NB4 (cell line): ENCODE measurements around the gene ASXL2.
A peak's percentile ranks its signal among the peaks of the same experiment; 100 is the strongest.
"Not testable (repeated sequence)": the region's sequence is repeated elsewhere in the genome, so short reads cannot be mapped to it uniquely, and the experiment has no call there.

ENCODE experiments used
- DNase-seq: peaks from one replicate; pipeline ENCODE4 v3.0.0; 2010; ENCODE audit warnings: low read depth
- H3K4me3 ChIP-seq: one replicate; pipeline ENCODE4 v1.5.1; 2011; ENCODE audit warnings: mild to moderate bottlenecking, low read depth, low read length, moderate library complexity
- CTCF ChIP-seq: IDR thresholded peaks from one replicate; pipeline ENCODE4 v1.5.1; 2012; ENCODE audit warnings: low read depth, low read length
- MAX ChIP-seq: IDR thresholded peaks from 2 replicates; pipeline ENCODE4 v1.6.1; 2011; ENCODE audit warnings: low read depth, low read length
- MYC ChIP-seq: IDR thresholded peaks from 2 replicates; pipeline ENCODE4 v1.6.1; 2011; ENCODE audit warnings: low read depth, low read length
- POLR2A ChIP-seq: IDR thresholded peaks from 2 replicates; pipeline ENCODE4 v1.6.1; 2011; ENCODE audit warnings: mild to moderate bottlenecking; ENCODE audit not compliant: insufficient read length; ENCODE audit errors: extremely low read depth

The ASXL2 gene

GRCh38 chr2:25903216-25903776 lies 25.0 kb upstream of the ASXL2 start:
- TF ChIP-seq MYC (no peak), MAX (no peak), POLR2A (no peak), CTCF (no peak)
- DNase-seq, result no peak
- H3K4me3 ChIP-seq, result no peak overlapping the region

GRCh38 chr2:25899404-25899970 lies 21.2 kb upstream of the ASXL2 start:
- TF ChIP-seq CTCF (no peak), POLR2A (no peak), MAX (no peak), MYC (no peak)
- DNase-seq, result no peak
- H3K4me3 ChIP-seq, result no peak overlapping the region

GRCh38 chr2:25897506-25897905 lies 19.2 kb upstream of the ASXL2 start:
- DNase-seq, result peak; percentile 24
- TF ChIP-seq MAX, result no peak
- no peak for TF ChIP-seq MYC
- TF ChIP-seq POLR2A, result no peak
- no peak for TF ChIP-seq CTCF
- no peak overlapping the region for H3K4me3 ChIP-seq

DNA sequence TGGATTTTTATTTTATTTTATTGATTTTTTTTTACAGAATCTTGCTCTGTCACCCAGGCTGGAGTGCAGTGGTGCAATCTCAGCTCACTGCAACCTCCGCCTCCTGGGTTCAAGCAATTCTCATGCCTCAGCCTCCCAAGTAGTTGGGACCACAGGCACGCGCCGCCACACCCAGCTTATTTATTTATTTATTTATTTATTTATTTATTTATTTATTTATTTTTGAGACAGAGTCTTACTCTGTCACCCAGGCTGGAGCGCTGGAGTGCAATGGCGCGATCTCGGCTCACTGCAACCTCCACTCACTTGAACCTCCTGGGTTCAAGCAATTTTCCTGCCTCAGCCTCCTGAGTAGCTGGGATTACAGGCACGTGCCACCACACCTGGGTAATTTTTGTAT lies 18.0 kb upstream of the ASXL2 start:
- H3K4me3 ChIP-seq, DNase-seq: not testable (repeated sequence)

DNA sequence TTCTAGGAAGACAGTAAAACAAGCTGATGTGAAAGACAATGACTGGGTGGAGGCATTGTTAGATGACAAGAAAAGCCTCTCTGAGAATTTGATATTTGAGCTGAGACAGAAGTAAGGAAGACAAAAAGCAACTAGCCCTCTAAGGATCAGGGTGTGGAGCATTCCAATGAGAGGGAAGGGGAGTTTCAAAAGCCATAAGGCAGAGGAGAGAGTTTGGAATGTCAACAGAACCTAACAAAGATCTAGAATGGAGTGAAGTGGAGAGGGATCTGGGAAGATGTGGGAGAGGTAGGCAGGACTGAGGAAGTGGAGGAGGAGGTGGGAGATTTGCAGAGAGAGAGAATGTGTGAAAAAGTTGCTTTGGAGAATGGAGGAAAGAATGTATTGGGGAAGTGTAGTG lies 17.3 kb upstream of the ASXL2 start:
- no peak for TF ChIP-seq POLR2A
- TF ChIP-seq MAX, result no peak
- no peak for TF ChIP-seq CTCF
- TF ChIP-seq MYC, result no peak
- H3K4me3 ChIP-seq, result no peak overlapping the region
- DNase-seq, result no peak

DNA sequence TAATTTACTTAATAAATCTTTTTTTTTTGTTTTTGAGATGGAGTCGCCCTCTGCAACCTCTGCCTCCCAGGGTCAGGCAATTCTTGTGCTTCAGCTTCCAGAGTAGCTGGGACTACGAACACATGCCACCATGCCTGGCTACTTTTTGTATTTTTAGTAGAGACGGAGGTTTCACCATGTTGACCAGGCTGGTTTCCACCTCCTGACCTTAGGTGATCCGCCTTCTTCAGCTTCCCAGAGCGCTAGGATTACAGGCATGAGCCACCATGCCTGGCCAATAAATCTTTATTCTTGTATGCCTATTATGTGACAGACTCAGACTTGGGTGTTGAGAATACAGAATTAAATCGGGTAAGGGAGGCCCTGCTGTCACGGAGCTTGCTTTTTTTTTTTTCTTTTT lies 16.7 kb upstream of the ASXL2 start:
- H3K4me3 ChIP-seq, result no peak overlapping the region
- TF ChIP-seq POLR2A (no peak), MAX (no peak), CTCF (no peak), MYC (no peak)
- DNase-seq, result no peak
